Effector memory CD4-positive, alpha-beta T cell (primary cell): ENCODE data around the gene WBP1.
"Not testable (repeated sequence)": the region's sequence is repeated elsewhere in the genome, so short reads cannot be mapped to it uniquely, and the experiment has no call there.

Experiments used
- DNase-seq, 3 donors: peaks; one replicate each; pipeline ENCODE4 v3.0.0-alpha.2; 2020
- H3K27ac ChIP-seq: 2 replicates; pipeline ENCODE4 v1.7.0; 2013; ENCODE audit warnings: mild to moderate bottlenecking, low read length, moderate library complexity; ENCODE audit not compliant: insufficient read depth, poor library complexity, severe bottlenecking
- H3K27me3 ChIP-seq: replicated peaks from 2 replicates; pipeline ENCODE4 v1.7.0; 2013; ENCODE audit warnings: mild to moderate bottlenecking, low read length; ENCODE audit not compliant: insufficient read depth, control insufficient read depth, poor library complexity, severe bottlenecking
- H3K36me3 ChIP-seq: 2 replicates; pipeline ENCODE4 v1.7.0; 2013; ENCODE audit warnings: mild to moderate bottlenecking, low read length, moderate library complexity; ENCODE audit not compliant: control insufficient read depth, insufficient read depth
- H3K4me1 ChIP-seq: 2 replicates; pipeline ENCODE4 v1.7.0; 2013; ENCODE audit warnings: low read length, mild to moderate bottlenecking; ENCODE audit not compliant: control insufficient read depth, insufficient read depth, poor library complexity, severe bottlenecking
- H3K4me3 ChIP-seq: 2 replicates; pipeline ENCODE4 v1.7.0; 2013; ENCODE audit warnings: low read length, low read depth, mild to moderate bottlenecking; ENCODE audit not compliant: insufficient read depth, poor library complexity, severe bottlenecking
- H3K9me3 ChIP-seq: 2 replicates; pipeline ENCODE4 v1.7.0; 2013; ENCODE audit warnings: mild to moderate bottlenecking, low read length, moderate library complexity; ENCODE audit not compliant: control insufficient read depth

Gene WBP1

GRCh38 chr2:74419345-74419744 lies 38.9 kb upstream of the WBP1 start:
- Histone ChIP-seq H3K27me3 (peaks cover 3% of the 10 kb centered on the region), H3K36me3 (no peaks in the 10 kb centered on the region), H3K4me1 (peaks cover 27% of the 10 kb centered on the region), H3K4me3 (no peak overlapping the region), H3K27ac (no peak overlapping the region), H3K9me3 (no peaks in the 10 kb centered on the region)
- no peak for DNase-seq

DNA sequence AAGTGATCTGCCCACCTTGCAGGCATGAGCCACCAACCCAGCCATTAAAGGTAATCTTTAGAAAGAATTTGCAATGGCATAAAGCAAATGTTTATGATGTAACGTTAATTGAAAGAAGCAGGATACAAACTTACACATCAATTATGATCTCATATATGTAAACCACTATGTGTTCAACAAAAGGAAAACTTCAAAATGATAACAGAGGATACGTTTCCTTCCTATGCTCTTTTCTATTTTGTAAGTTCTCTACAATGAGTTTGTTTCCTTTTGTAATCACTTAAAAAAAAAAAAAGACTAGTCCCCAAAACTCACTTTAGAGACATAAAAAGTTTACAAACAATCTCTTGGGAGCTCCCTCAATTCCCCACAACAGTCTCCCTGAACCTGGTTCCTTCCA lies 38.2 kb upstream of the WBP1 start:
- peaks cover 3% of the 10 kb centered on the region for H3K36me3 ChIP-seq
- peaks cover 20% of the 10 kb centered on the region for H3K4me1 ChIP-seq
- H3K4me3 ChIP-seq, result no peak overlapping the region
- no peak for DNase-seq
- no peak overlapping the region for H3K27ac ChIP-seq
- peaks cover 3% of the 10 kb centered on the region for H3K27me3 ChIP-seq
- H3K9me3 ChIP-seq, result no peaks in the 10 kb centered on the region

- not testable (repeated sequence) for H3K9me3 ChIP-seq, H3K27me3 ChIP-seq, H3K36me3 ChIP-seq, DNase-seq
- Histone ChIP-seq H3K4me3 (peak overlapping the region; percentile 75), H3K4me1 (peaks cover 15% of the 10 kb centered on the region), H3K27ac (peak overlapping the region; percentile 91)
Observed at GRCh38 chr2:74420443-74421103, 37.7 kb upstream of the WBP1 start.

GRCh38 chr2:74421221-74421870 lies 36.9 kb upstream of the WBP1 start, which contains the start of the genes C2orf81 and WDR54:
Gene C2orf81, minus strand, starts transcription at chr2:74421619. Its CDS starts 59 bp downstream, at chr2:74421560.
Gene WDR54, plus strand, starts transcription at chr2:74421730. Its CDS starts 424 bp downstream, at chr2:74422154.
- peak; percentile 84 to 87 (median 85) for DNase-seq
- H3K9me3 ChIP-seq, result no peaks in the 10 kb centered on the region
- H3K27me3 ChIP-seq, result no peaks in the 10 kb centered on the region
- peaks cover 12% of the 10 kb centered on the region for H3K4me1 ChIP-seq
- H3K36me3 ChIP-seq, result peaks cover 10% of the 10 kb centered on the region
- peak within 1 kb of the TSS; percentile 75 for H3K4me3 ChIP-seq
- H3K27ac ChIP-seq, result peak within 1 kb of the TSS; percentile 91

- H3K4me1 ChIP-seq, result peaks cover 12% of the 10 kb centered on the region
- no peak for DNase-seq
- no peak overlapping the region for H3K4me3 ChIP-seq
Observed at GRCh38 chr2:74423231-74424095, 34.8 kb upstream of the WBP1 start.

DNA sequence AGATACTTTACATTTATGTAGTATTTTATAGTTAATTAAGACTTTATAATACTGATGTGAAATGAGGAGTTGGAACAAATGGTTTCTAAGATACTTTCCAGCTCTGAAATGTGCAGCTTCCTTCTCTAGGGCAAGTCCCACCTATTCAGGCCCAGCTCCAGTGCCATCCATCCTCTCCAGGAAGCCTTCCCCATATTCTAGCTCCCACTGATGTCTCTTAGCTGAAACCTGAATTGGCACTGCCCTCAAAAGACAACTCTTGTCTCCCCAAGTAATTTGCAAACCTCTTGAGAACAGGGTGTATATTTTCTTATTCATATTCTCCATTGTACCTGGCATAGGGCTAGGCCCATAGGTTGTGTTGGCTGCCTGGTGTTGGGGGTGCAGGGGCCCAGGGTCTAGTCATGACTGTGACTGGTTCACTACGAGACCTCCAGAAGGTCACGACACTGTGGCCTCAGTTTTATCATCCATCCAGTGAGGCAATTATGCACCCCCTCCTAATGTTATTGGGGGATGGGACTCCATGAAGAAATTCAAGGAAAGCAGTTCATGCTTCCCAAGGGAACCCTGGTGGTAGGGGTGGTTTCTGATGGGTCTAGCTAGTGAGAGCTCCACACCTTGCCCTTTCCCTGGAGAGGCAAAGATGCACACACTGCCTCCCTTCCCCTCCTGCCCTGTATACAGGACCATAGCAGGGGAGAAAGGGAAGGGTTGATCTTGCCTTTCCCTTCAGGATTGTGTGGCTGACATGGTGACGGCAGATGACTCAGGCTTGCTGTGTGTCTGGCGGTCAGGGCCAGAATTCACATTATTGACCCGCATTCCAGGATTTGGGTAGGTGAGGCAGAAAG lies 33.9 kb upstream of the WBP1 start:
- Histone ChIP-seq H3K36me3 (peaks cover 10% of the 10 kb centered on the region), H3K27ac (no peak overlapping the region), H3K27me3 (no peaks in the 10 kb centered on the region), H3K4me1 (peaks cover 12% of the 10 kb centered on the region), H3K9me3 (no peaks in the 10 kb centered on the region), H3K4me3 (no peak overlapping the region)
- DNase-seq, result no peak

More at GRCh38 chr2:74423231-74424095, 34.8 kb upstream of the WBP1 start:
- H3K27me3 ChIP-seq, result no peaks in the 10 kb centered on the region
- no peak overlapping the region for H3K27ac ChIP-seq
- H3K9me3 ChIP-seq, result no peaks in the 10 kb centered on the region
- H3K36me3 ChIP-seq, result peaks cover 10% of the 10 kb centered on the region

DNA sequence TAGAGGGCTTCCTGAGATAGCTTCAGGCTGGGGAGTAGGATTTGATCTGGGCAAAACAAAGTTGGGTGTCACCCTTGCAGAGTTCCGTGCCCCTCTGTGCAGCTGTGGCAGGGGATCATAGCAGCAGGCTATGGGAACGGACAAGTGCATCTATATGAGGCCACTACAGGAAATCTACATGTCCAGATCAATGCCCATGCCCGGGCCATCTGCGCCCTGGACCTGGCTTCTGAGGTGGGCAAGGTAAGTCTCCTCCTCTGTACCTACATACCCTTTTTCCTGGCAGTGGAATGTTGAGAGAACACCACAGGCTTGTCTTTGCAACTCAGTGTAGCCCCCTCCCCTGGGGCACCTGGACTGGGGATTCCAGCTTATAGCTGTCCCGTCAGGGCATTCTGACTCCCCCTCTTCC lies 33.2 kb upstream of the WBP1 start:
- H3K27me3 ChIP-seq, result no peaks in the 10 kb centered on the region
- H3K9me3 ChIP-seq, result no peaks in the 10 kb centered on the region
- no peak overlapping the region for H3K27ac ChIP-seq
- H3K4me3 ChIP-seq, result no peak overlapping the region
- H3K4me1 ChIP-seq, result peaks cover 12% of the 10 kb centered on the region
- H3K36me3 ChIP-seq, result peaks cover 10% of the 10 kb centered on the region
- DNase-seq, result no peak

- no peak overlapping the region for H3K27ac ChIP-seq
- H3K4me3 ChIP-seq, result no peak overlapping the region
- H3K4me1 ChIP-seq, result peaks cover 12% of the 10 kb centered on the region
- H3K9me3 ChIP-seq, result no peaks in the 10 kb centered on the region
- DNase-seq, result no peak
- H3K36me3 ChIP-seq, result peaks cover 10% of the 10 kb centered on the region
- no peaks in the 10 kb centered on the region for H3K27me3 ChIP-seq
Observed at GRCh38 chr2:74425523-74425922, 32.7 kb upstream of the WBP1 start.

DNA sequence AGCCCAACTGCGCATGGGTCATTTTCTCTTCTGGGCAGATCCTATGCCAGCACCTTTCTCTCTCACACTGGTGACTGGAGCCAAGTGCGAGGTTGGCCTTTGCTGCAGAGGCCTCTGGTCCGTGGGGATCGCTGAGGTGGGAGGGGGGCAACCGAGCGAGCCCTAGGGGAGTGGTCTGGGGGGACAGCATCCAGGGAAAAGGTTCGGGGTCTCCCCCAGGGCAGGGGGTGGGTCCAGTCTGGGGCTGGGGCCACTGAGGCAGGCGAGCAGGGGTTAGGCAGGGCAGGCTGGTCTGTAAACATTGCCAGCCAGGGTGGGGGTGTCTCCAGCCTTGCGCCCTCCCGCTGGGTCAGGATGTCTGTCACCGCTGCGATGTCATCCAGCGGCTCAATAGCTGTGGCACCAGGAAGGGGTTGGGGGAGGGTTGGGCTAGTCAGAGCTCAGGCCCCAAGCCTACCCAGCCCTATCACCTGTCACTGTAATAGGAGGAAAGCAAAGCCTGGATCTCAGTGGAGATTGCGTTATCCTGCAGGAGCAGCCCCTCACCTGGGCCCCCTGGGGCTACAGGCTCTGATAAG lies 32.0 kb upstream of the WBP1 start:
- peaks cover 10% of the 10 kb centered on the region for H3K4me1 ChIP-seq
- H3K9me3 ChIP-seq, result no peaks in the 10 kb centered on the region
- no peak overlapping the region for H3K27ac ChIP-seq
- no peaks in the 10 kb centered on the region for H3K27me3 ChIP-seq
- H3K36me3 ChIP-seq, result peaks cover 10% of the 10 kb centered on the region
- no peak overlapping the region for H3K4me3 ChIP-seq
- no peak for DNase-seq
